WTC11 (cell line): Measurements from ENCODE around the gene CEP44. TPM values are rescaled to one million over a fixed set of nuclear protein-coding genes. Genes with fewer than 3 reads are reported as not detected.

Source experiments
- ATAC-seq: fragments of 200-7000 bp; cut with Tn5 transposase; 2 replicates; pipeline ENCODE4 v1.10.0; 2021; ENCODE audit warnings: mild to moderate bottlenecking, moderate library complexity
- CTCF ChIA-PET: fragments of 300-600 bp; sonication (Branson Sonifier 250); formaldehyde crosslinking; loops from one replicate; lab custom pipeline; 2021; ENCODE audit warnings: antibody characterized with exemption; lab: Charles Lee
- POLR2A ChIA-PET: fragments of 350-600 bp; sonication (Branson Sonifier 250); formaldehyde crosslinking; loops from one replicate; lab custom pipeline; 2021; ENCODE audit warnings: antibody characterized with exemption; lab: Charles Lee
- DNase-seq: peaks from one replicate; pipeline ENCODE4 v3.0.0; 2021; ENCODE audit warnings: low spot score
- H3K27ac Mint-ChIP-seq: 2 replicates; pipeline ENCODE4 v1.8.0; 2021; ENCODE audit warnings: mixed read lengths
- H3K27me3 Mint-ChIP-seq: 2 replicates; pipeline ENCODE4 v1.8.0; 2021; ENCODE audit warnings: low read depth, mild to moderate bottlenecking, moderate library complexity, mixed read lengths
- H3K36me3 Mint-ChIP-seq: 2 replicates; pipeline ENCODE4 v1.8.0; 2021; ENCODE audit warnings: mixed read lengths
- H3K4me1 Mint-ChIP-seq: 2 replicates; pipeline ENCODE4 v1.8.0; 2022; ENCODE audit warnings: mixed read lengths
- H3K4me3 Mint-ChIP-seq: 2 replicates; pipeline ENCODE4 v1.8.0; 2021; ENCODE audit warnings: mild to moderate bottlenecking, moderate library complexity, mixed read lengths
- H3K9me3 Mint-ChIP-seq: 2 replicates; pipeline ENCODE4 v1.8.0; 2021; ENCODE audit warnings: mixed read lengths
- AR ChIP-seq: fragments of 250-450 bp; sonication (Bioruptor Pico); IDR thresholded peaks from 2 replicates; pipeline ENCODE4 v1.9.0; 2021; ENCODE audit warnings: mild to moderate bottlenecking
- CBFB ChIP-seq: sonication (generic); formaldehyde crosslinking; IDR thresholded peaks from 2 replicates; pipeline ENCODE4 v1.8.1; 2022; ENCODE audit warnings: mild to moderate bottlenecking, low read depth, missing genetic modification reagents
- CDX4 ChIP-seq: fragments of 250-450 bp; sonication (Bioruptor Pico); IDR thresholded peaks from 2 replicates; pipeline ENCODE4 v1.9.0; 2021; ENCODE audit warnings: moderate library complexity, mild to moderate bottlenecking, inconsistent platforms, borderline replicate concordance
- CREB1 ChIP-seq: sonication (generic); formaldehyde crosslinking; IDR thresholded peaks from 2 replicates; pipeline ENCODE4 v1.8.0; 2023; ENCODE audit warnings: mild to moderate bottlenecking, missing genetic modification reagents
- CTCF ChIP-seq: fragments of 200-600 bp; IDR thresholded peaks from 2 replicates; pipeline ENCODE4 v1.8.0; 2022; ENCODE audit warnings: antibody characterized with exemption
- E2F1 ChIP-seq: sonication (generic); formaldehyde crosslinking; IDR thresholded peaks from 2 replicates; pipeline ENCODE4 v1.8.0; 2022; ENCODE audit warnings: mild to moderate bottlenecking, missing genetic modification reagents
- E2F4 ChIP-seq: sonication (generic); formaldehyde crosslinking; IDR thresholded peaks from 2 replicates; pipeline ENCODE4 v1.8.1; 2022; ENCODE audit warnings: low read depth, mild to moderate bottlenecking, moderate library complexity, missing genetic modification reagents, borderline replicate concordance
- EMX1 ChIP-seq: fragments of 250-450 bp; sonication (Bioruptor Pico); IDR thresholded peaks from 2 replicates; pipeline ENCODE4 v1.8.0; 2021; ENCODE audit warnings: mild to moderate bottlenecking
- ESRRA ChIP-seq: sonication (generic); formaldehyde crosslinking; IDR thresholded peaks from 2 replicates; pipeline ENCODE4 v1.8.1; 2022; ENCODE audit warnings: mild to moderate bottlenecking, missing genetic modification reagents, borderline replicate concordance
- FOXP4 ChIP-seq: sonication (generic); formaldehyde crosslinking; IDR thresholded peaks from 2 replicates; pipeline ENCODE4 v1.8.0; 2022; ENCODE audit warnings: mild to moderate bottlenecking, missing genetic modification reagents
- GTF2I ChIP-seq: fragments of 250-450 bp; sonication (Bioruptor Pico); conservative IDR thresholded peaks from 2 replicates; pipeline ENCODE4 v1.4.0; 2021; ENCODE audit warnings: mild to moderate bottlenecking
- MAX ChIP-seq: sonication (generic); formaldehyde crosslinking; IDR thresholded peaks from 2 replicates; pipeline ENCODE4 v1.8.0; 2022; ENCODE audit warnings: mild to moderate bottlenecking, missing genetic modification reagents
- MLX ChIP-seq: sonication (generic); formaldehyde crosslinking; IDR thresholded peaks from 2 replicates; pipeline ENCODE4 v1.8.1; 2023; ENCODE audit warnings: mild to moderate bottlenecking, missing genetic modification reagents, moderate library complexity
- TCF7 ChIP-seq: sonication (generic); formaldehyde crosslinking; IDR thresholded peaks from 2 replicates; pipeline ENCODE4 v1.8.0; 2022; ENCODE audit warnings: mild to moderate bottlenecking, low read depth, missing genetic modification reagents, moderate library complexity
- TEAD4 ChIP-seq: sonication (generic); formaldehyde crosslinking; IDR thresholded peaks from 2 replicates; pipeline ENCODE4 v1.8.0; 2022; ENCODE audit warnings: mild to moderate bottlenecking, missing genetic modification reagents
- ZNF532 ChIP-seq: fragments of 250-450 bp; sonication (Bioruptor Pico); IDR thresholded peaks from 2 replicates; pipeline ENCODE4 v1.9.0; 2021; ENCODE audit warnings: mild to moderate bottlenecking, borderline replicate concordance
- ZNF671 ChIP-seq: fragments of 250-450 bp; sonication (Bioruptor Pico); IDR thresholded peaks from 2 replicates; pipeline ENCODE4 v1.8.0; 2021; ENCODE audit warnings: mild to moderate bottlenecking
- total RNA-seq: library from RNA; stranded (reverse); gene quantifications from 3 replicates; pipeline ENCODE4 v1.2.3, GENCODE V29; 2021

Gene CEP44
- total RNA-seq, 1 experiment from 2014 or later, result 17.9 TPM

- no peak for TF ChIP-seq TCF7 (CRISPR knock-in tag)
Measured at GRCh38 chr4:174248407-174248806, 35.3 kb upstream of the CEP44 start (continued).

- Mint-ChIP-seq H3K4me1 (no peaks in the 10 kb centered on the region), H3K9me3 (no peaks in the 10 kb centered on the region), H3K27me3 (no peaks in the 10 kb centered on the region), H3K27ac (no peak overlapping the region), H3K36me3 (no peaks in the 10 kb centered on the region), H3K4me3 (no peak overlapping the region)
- TF ChIP-seq GTF2I (CRISPR knock-in tag), result no peak
- TF ChIP-seq EMX1 (CRISPR knock-in tag), result no peak
- TF ChIP-seq MAX (CRISPR knock-in tag), result no peak
- TF ChIP-seq MLX (CRISPR knock-in tag), result no peak
- ChIA-PET CTCF (no interaction called here), POLR2A (no interaction called here)
- DNase-seq (no peak), ATAC-seq (no peak)
Measured at GRCh38 chr4:174252412-174252811, 31.3 kb upstream of the CEP44 start.

GRCh38 chr4:174254613-174255012 is 29.1 kb upstream of the CEP44 start:
- ATAC-seq (no peak), DNase-seq (no peak)
- CTCF ChIA-PET, result no interaction called here
- Mint-ChIP-seq H3K4me3 (no peak overlapping the region), H3K27me3 (no peaks in the 10 kb centered on the region), H3K27ac (no peak overlapping the region), H3K36me3 (no peaks in the 10 kb centered on the region), H3K4me1 (no peaks in the 10 kb centered on the region), H3K9me3 (no peaks in the 10 kb centered on the region)
- POLR2A ChIA-PET, result no interaction called here
- TF ChIP-seq CREB1 (CRISPR knock-in tag) (no peak), MLX (CRISPR knock-in tag) (no peak), E2F1 (CRISPR knock-in tag) (no peak), ZNF532 (no peak), FOXP4 (CRISPR knock-in tag) (no peak), CTCF (no peak), ZNF671 (no peak), AR (no peak), E2F4 (CRISPR knock-in tag) (no peak), TEAD4 (CRISPR knock-in tag) (no peak), CDX4 (CRISPR knock-in tag) (no peak), CBFB (CRISPR knock-in tag) (no peak), ESRRA (CRISPR knock-in tag) (no peak)
